Measurements from ENCODE around the gene PIKFYVE.
"Not testable (repeated sequence)": the region's sequence is repeated elsewhere in the genome, so short reads cannot be mapped to it uniquely, and the experiment has no call there.

The PIKFYVE gene

GRCh38 chr2:208265801-208266552, at the start of gene PIKFYVE:
Gene PIKFYVE, plus strand, starts transcription at chr2:208266255. Its CDS starts 5,265 bp downstream, at chr2:208271520.
- peak within 1 kb of the TSS; percentile 82 for H3K4me3 ChIP-seq (ENCODE audit: low read depth, low read length)

GRCh38 chr2:208221873-208222272, 44.2 kb upstream of the PIKFYVE start:
- H3K4me3 ChIP-seq (ENCODE audit: low read depth, low read length), result not testable (repeated sequence)

GRCh38 chr2:208222351-208222750, 43.7 kb upstream of the PIKFYVE start:
- no peak overlapping the region for H3K4me3 ChIP-seq (ENCODE audit: low read depth, low read length)

GRCh38 chr2:208224802-208225201, 41.3 kb upstream of the PIKFYVE start:
- no peak overlapping the region for H3K4me3 ChIP-seq (ENCODE audit: low read depth, low read length)

- no peak overlapping the region for H3K4me3 ChIP-seq (ENCODE audit: low read depth, low read length)
These were observed 38.3 kb upstream of the PIKFYVE start for GRCh38 chr2:208227581-208228232.

GRCh38 chr2:208228476-208228875, 37.6 kb upstream of the PIKFYVE start:
- H3K4me3 ChIP-seq (ENCODE audit: low read depth, low read length), result no peak overlapping the region

- no peak overlapping the region for H3K4me3 ChIP-seq (ENCODE audit: low read depth, low read length)
These were observed 31.3 kb upstream of the PIKFYVE start for GRCh38 chr2:208234786-208235185.

- H3K4me3 ChIP-seq (ENCODE audit: low read depth, low read length), result no peak overlapping the region
These were observed 30.2 kb upstream of the PIKFYVE start for GRCh38 chr2:208235860-208236259.

GRCh38 chr2:208239770-208240493, 26.1 kb upstream of the PIKFYVE start:
- H3K4me3 ChIP-seq (ENCODE audit: low read depth, low read length), result no peak overlapping the region

GRCh38 chr2:208240619-208241209, 25.3 kb upstream of the PIKFYVE start:
- no peak overlapping the region for H3K4me3 ChIP-seq (ENCODE audit: low read depth, low read length)

GRCh38 chr2:208244422-208244821, 21.6 kb upstream of the PIKFYVE start:
- H3K4me3 ChIP-seq (ENCODE audit: low read depth, low read length), result no peak overlapping the region

- H3K4me3 ChIP-seq (ENCODE audit: low read depth, low read length), result no peak overlapping the region
These were observed 20.3 kb upstream of the PIKFYVE start for GRCh38 chr2:208245746-208246145.

GRCh38 chr2:208248601-208249000, 17.5 kb upstream of the PIKFYVE start:
- no peak overlapping the region for H3K4me3 ChIP-seq (ENCODE audit: low read depth, low read length)

- no peak overlapping the region for H3K4me3 ChIP-seq (ENCODE audit: low read depth, low read length)
These were observed 16.8 kb upstream of the PIKFYVE start for GRCh38 chr2:208249296-208249695.

- H3K4me3 ChIP-seq (ENCODE audit: low read depth, low read length), result no peak overlapping the region
These were observed 15.7 kb upstream of the PIKFYVE start for GRCh38 chr2:208250388-208250787.

GRCh38 chr2:208251098-208251497, 15.0 kb upstream of the PIKFYVE start:
- no peak overlapping the region for H3K4me3 ChIP-seq (ENCODE audit: low read depth, low read length)

- no peak overlapping the region for H3K4me3 ChIP-seq (ENCODE audit: low read depth, low read length)
These were observed 13.2 kb upstream of the PIKFYVE start for GRCh38 chr2:208252716-208253492.

- peak overlapping the region; percentile 94 for H3K4me3 ChIP-seq (ENCODE audit: low read depth, low read length)
These were observed 12.4 kb upstream of the PIKFYVE start for GRCh38 chr2:208253600-208254117.

GRCh38 chr2:208254118-208254870, 11.8 kb upstream of the PIKFYVE start:
- peak overlapping the region; percentile 94 for H3K4me3 ChIP-seq (ENCODE audit: low read depth, low read length)
